ENCODE results near the gene DNAJC5. TPM values are rescaled to one million over a fixed set of nuclear protein-coding genes. Genes with fewer than 3 reads are reported as not detected.

The DNAJC5 gene
- total and polyA plus RNA-seq, 2 of the 8 experiments (the other 6 are each of a cell fraction or from before 2014, with no cell fraction given) = 19.2 to 31.2 TPM

GRCh38 chr20:63943808-63944077, 48.8 kb downstream of the DNAJC5 start:
- Histone ChIP-seq H3K36me3 (ENCODE audit: control insufficient read depth in 2 of 4, insufficient read depth in 4 of 4, low read length in 3 of 4) (peaks cover 3 to 21% (median 14%) of the 10 kb centered on the region in 4 experiments; a peak in 5 of 8 replicates), H4K20me1 (replicated peaks in 1 of 2; ENCODE audit: control insufficient read depth in 1 of 2, insufficient read depth in 2 of 2, low read length in 2 of 2) (peaks cover 20 to 39% of the 10 kb centered on the region in 2 experiments), H3K4me1 (replicated peaks in 1 of 4; ENCODE audit: control insufficient read depth in 3 of 4, insufficient read depth in 4 of 4, low read length in 3 of 4) (peaks cover 0 to 31% (median 14%) of the 10 kb centered on the region in 4 experiments; a peak in 6 of 7 replicates), H3K23ac (ENCODE audit: insufficient read length) (no peak overlapping the region), H2BK5ac (ENCODE audit: low read depth, low read length) (peak overlapping the region; percentile 78; the same call in 1 of the 2 replicates), H3K56ac (replicated peaks; ENCODE audit: insufficient read length, low read depth, low read length) (no peak overlapping the region), H2AFZ (ENCODE audit: low read length) (no peak overlapping the region), H3K4ac (replicated peaks; ENCODE audit: insufficient read length, low read depth, low read length) (no peak overlapping the region), H3K4me3 (ENCODE audit: extremely low read depth in 1 of 4, insufficient read depth in 2 of 4, low read depth in 3 of 4, low read length in 4 of 4) (no peak overlapping the region), H3K18ac (ENCODE audit: extremely low read depth, low read length) (no peak overlapping the region), H4K91ac (replicated peaks; ENCODE audit: insufficient read length, low read length) (no peak overlapping the region), H2BK15ac (ENCODE audit: low read length) (no peak overlapping the region), H3K27ac (ENCODE audit: low read depth, low read length) (no peak overlapping the region), H3K14ac (ENCODE audit: insufficient read length) (no peak overlapping the region), H4K8ac (ENCODE audit: extremely low read depth, insufficient read depth, low read length) (no peak overlapping the region), H2BK120ac (replicated peaks; ENCODE audit: low read depth, low read length) (no peak overlapping the region), H3K4me2 (ENCODE audit: insufficient read depth in 1 of 2, low read depth in 2 of 2, low read length in 2 of 2) (no peak overlapping the region), H4K5ac (ENCODE audit: insufficient read length, low read depth, low read length) (no peak overlapping the region), H3K79me2 (ENCODE audit: control insufficient read depth in 1 of 2, insufficient read depth in 2 of 2, low read length in 2 of 2) (peaks cover 0 to 27% of the 10 kb centered on the region in 2 experiments; a peak in 1 of 4 replicates), H2BK20ac (ENCODE audit: low read length) (no peak overlapping the region), H3K79me1 (ENCODE audit: low read depth, low read length) (peaks cover 5% of the 10 kb centered on the region), H2AK5ac (ENCODE audit: low read depth, low read length) (no peak overlapping the region), H3K23me2 (ENCODE audit: low read depth, low read length) (peaks cover 10% of the 10 kb centered on the region), H3K9me3 (ENCODE audit: insufficient read depth in 2 of 2, low read depth in 1 of 2, low read length in 1 of 2) (no peaks in the 10 kb centered on the region), H3K27me3 (replicated peaks in 1 of 4; ENCODE audit: control insufficient read depth in 3 of 4, extremely low read depth in 1 of 4, insufficient read depth in 3 of 4, low read length in 3 of 4) (no peaks in the 10 kb centered on the region), H3K9ac (replicated peaks in 1 of 4; ENCODE audit: extremely low read depth in 1 of 4, low read depth in 3 of 4, low read length in 3 of 4) (no peak overlapping the region), H2BK12ac (ENCODE audit: low read depth, low read length) (no peak overlapping the region)
- WGBS, 2 experiments (ENCODE audit: extremely low coverage in 1 of 2, insufficient coverage in 1 of 2, insufficient read length in 1 of 2, insufficient replicate concordance in 2 of 2, low coverage in 1 of 2, low lambda C conversion rate in 2 of 2, missing lambda C conversion rate in 1 of 2) = 97% methylated on average over 3 of the region's 3 CpGs; no CpG with 5 or more reads in 1 of the 2 experiments
- DNase-seq (ENCODE audit: low read depth in 1 of 2, low spot score in 2 of 2) = no peak
- ChIA-PET CTCF (ENCODE audit: partially characterized antibody) (interaction anchor here (1.0 to 5.4 kb wide), 4 partner anchors 9 to 53 kb away, joined by 3 to 28 read pairs (median 3); partner anchors contain the start of gene SAMD10), POLR2A (ENCODE audit: partially characterized antibody) (interaction anchor here (1.8 to 7.8 kb wide), 3 partner anchors 8 to 18 kb away, joined by 5 to 68 read pairs (median 15); partner anchors contain the start of gene UCKL1)
- FAIRE-seq = no peak
- TF ChIP-seq POLR2AphosphoS5 (IDR thresholded peaks at IDR 0.05; ENCODE audit: low read depth, low read length) (no peak), GTF2F1 (IDR thresholded peaks at IDR 0.05; ENCODE audit: borderline replicate concordance, low read depth, low read length) (no peak), ASH2L (IDR thresholded peaks at IDR 0.05; ENCODE audit: low read length) (no peak), CEBPB (IDR thresholded peaks at IDR 0.05; ENCODE audit: low read depth, low read length) (no peak), RFX5 (IDR thresholded peaks at IDR 0.05; ENCODE audit: borderline replicate concordance, low read depth, low read length) (no peak), NANOG (IDR thresholded peaks at IDR 0.05; ENCODE audit: insufficient read depth, low read depth, low read length, poor library complexity, severe bottlenecking) (no peak), EZH2 (IDR thresholded peaks at IDR 0.05; ENCODE audit: low read depth, low read length, severe bottlenecking) (no peak), BCL11A (IDR thresholded peaks at IDR 0.05; ENCODE audit: low read depth in 2 of 2, low read length in 2 of 2) (no peak), SIRT6 (IDR thresholded peaks at IDR 0.05; ENCODE audit: low read length) (no peak)

Data from H1 (cell line).